ENCODE data around the gene PRAC1. TPM values are rescaled to one million over a fixed set of nuclear protein-coding genes. Genes with fewer than 3 reads are reported as not detected.

PRAC1 gene
- total RNA-seq, 3 donors from 2014 or later: 32.2 to 180 (median 137) TPM

DNA sequence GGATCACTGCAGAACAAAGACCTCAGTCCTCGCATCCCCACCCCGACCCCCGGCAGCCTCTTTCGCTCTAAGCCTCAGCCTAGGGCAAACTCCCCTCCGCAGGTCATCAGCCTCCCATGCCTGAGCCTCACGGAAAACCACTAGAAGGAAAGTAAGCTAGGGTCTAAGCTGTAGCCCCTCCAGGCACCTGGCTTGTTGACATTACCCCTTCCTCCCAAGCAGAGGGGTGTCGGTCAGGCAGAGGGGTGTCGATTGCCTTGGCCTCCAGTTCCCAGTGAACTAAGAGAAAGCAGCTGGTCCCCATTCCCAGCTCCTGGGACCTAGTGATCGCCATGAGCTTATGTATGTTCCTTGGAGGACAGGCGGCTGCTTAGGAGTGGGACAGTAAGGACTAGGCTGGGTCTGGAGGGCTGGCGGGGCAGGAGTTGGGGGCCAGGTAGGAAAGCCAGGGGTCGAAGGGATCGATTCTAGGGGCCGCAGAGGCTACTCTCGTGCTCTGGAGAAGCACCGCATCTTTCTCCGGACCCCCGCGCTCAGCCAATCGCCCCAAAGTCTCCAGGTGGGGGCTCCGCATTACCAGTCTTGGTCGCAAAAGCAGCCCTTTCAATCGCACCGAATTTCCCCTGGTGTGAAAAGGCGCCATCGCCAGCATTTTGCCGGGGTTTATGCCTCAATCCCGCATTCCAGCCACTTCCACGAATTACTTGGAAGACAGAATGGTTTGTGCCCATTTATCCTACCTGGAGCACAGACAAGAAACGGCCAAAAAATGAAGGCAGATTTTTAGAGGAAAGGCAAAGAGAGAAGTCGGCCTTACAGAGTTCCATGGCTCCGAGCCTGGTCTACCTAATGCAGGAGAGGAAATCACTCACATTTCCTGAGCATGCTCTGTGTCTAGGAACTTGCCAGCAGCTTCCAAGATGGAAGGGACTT lies 27.6 kb upstream of the PRAC1 start:
- DNase-seq (no peak), ATAC-seq (no peak)
- H3K4me3 ChIP-seq: no peak overlapping the region
- no peaks in the 10 kb centered on the region for H3K9me3 ChIP-seq
- intact Hi-C loops (cut with DNase I, micrococcal nuclease): no loop called here
- H3K36me3 ChIP-seq (ENCODE audit: low read depth): no peaks in the 10 kb centered on the region
- TF ChIP-seq, protein P1, sequence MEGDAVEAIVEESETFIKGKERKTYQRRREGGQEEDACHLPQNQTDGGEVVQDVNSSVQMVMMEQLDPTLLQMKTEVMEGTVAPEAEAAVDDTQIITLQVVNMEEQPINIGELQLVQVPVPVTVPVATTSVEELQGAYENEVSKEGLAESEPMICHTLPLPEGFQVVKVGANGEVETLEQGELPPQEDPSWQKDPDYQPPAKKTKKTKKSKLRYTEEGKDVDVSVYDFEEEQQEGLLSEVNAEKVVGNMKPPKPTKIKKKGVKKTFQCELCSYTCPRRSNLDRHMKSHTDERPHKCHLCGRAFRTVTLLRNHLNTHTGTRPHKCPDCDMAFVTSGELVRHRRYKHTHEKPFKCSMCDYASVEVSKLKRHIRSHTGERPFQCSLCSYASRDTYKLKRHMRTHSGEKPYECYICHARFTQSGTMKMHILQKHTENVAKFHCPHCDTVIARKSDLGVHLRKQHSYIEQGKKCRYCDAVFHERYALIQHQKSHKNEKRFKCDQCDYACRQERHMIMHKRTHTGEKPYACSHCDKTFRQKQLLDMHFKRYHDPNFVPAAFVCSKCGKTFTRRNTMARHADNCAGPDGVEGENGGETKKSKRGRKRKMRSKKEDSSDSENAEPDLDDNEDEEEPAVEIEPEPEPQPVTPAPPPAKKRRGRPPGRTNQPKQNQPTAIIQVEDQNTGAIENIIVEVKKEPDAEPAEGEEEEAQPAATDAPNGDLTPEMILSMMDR (IDR thresholded peaks at IDR 0.05): no peak
- peaks cover under 1% of the 10 kb centered on the region for H3K4me1 ChIP-seq (ENCODE audit: low read depth)

DNA sequence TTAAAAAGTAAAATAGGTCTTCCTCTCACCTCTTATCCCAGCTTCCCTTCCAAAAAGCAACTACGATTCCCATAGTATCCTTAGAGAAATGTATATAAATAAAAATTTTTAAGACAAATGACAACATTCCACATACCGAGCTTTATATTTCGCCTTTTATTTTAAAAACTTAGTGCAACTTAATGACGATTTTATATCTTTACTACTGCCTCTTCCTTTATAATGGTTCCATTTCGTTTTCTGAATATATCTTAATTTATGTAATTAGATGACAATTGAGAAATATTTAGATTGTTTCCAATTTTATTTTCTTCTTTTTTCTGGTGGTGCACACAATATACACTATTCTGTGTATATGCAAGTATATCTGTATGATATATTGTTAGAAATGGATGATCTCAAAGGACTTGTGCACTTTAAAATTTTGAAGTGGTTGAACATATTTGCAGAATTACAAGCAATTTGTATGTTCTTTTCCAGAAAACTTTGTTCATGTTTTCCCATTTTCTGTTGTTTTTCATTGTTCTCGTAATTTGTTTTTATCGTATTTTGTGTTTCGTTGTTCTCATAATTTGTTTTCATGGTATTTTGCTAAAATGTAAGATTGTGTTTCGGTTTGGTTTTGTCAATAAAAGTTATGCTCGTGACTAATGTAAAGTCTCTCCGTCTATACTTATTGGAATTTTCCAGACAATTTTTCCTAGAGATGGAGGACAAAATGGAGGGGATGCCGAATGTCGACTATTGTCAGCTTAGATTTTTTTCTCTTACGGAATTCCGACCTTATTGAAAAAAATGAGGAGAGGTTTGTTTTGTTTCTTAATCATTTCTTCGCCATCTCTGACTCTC lies 26.6 kb upstream of the PRAC1 start:
- TF ChIP-seq, protein P1 (IDR thresholded peaks at IDR 0.05): no peak
- no peaks in the 10 kb centered on the region for H3K4me1 ChIP-seq (ENCODE audit: low read depth)
- no peaks in the 10 kb centered on the region for H3K9me3 ChIP-seq
- DNase-seq (no peak), ATAC-seq (no peak)
- no peaks in the 10 kb centered on the region for H3K36me3 ChIP-seq (ENCODE audit: low read depth)
- H3K4me3 ChIP-seq: no peak overlapping the region
- intact Hi-C loops (cut with DNase I, micrococcal nuclease): no loop called here

DNA sequence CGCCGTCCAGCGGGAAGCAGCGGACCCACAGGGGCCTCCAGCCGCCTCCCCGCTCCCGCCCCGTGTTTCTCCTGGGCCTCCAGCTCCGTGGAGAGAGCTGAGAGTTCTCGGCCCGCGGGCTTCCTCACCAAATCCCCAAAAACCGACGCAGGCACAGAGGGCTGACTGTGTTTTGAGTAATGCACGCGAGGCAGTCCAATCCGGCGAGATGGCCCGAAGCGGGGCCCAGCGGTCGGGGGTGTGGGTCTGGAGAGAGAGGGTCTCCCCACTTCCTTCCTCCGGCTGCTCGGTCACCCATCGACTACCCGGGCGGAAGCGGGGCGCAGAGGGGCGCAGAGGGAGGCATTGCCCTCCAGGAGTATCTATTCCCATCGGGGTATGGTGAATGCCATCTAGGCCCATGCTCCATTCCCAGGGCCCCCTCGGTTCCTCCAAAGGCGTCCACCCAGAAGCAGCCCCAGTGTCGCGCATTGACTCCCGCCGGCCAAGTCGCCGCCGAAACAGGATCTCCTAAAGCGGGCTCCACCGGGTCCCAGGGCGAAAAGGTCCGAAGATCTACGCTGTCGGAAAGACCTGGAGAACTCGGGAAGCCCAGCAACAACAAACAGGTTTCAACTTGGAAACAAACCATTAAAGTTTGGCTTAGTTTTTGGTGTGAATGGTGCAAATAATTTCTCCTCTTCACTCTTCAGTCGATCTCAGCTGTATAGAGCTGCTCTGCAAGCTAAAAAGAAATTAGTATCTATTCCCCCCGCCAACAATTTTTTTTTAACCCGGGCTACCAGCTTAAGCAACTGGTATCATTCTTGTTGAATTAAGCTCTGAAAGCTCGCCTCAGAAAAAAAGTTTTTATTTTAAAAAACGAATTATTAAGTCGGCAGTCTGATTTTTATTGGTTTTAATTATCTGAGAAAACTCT lies 25.4 kb upstream of the PRAC1 start:
- DNase-seq (no peak), ATAC-seq (no peak)
- intact Hi-C loops (cut with DNase I, micrococcal nuclease): no loop called here
- H3K4me1 ChIP-seq (ENCODE audit: low read depth): no peaks in the 10 kb centered on the region
- H3K36me3 ChIP-seq (ENCODE audit: low read depth): no peaks in the 10 kb centered on the region
- H3K4me3 ChIP-seq: no peak overlapping the region
- no peaks in the 10 kb centered on the region for H3K9me3 ChIP-seq
- TF ChIP-seq, protein P1 (IDR thresholded peaks at IDR 0.05): no peak

GRCh38 chr17:48746916-48747444 lies 24.7 kb upstream of the PRAC1 start:
- Histone ChIP-seq H3K4me1 (ENCODE audit: low read depth) (no peaks in the 10 kb centered on the region), H3K9me3 (no peaks in the 10 kb centered on the region), H3K4me3 (no peak overlapping the region), H3K36me3 (ENCODE audit: low read depth) (no peaks in the 10 kb centered on the region)
- DNase-seq: no peak
- no peak for ATAC-seq
- intact Hi-C loops (cut with DNase I, micrococcal nuclease): no loop called here
- TF ChIP-seq, protein P1 (IDR thresholded peaks at IDR 0.05): no peak

Data from mucosa of descending colon (tissue), 3 donors.